Measurements from ENCODE around the gene EPHX1.

- no peak for TF ChIP-seq TAF1 (IDR thresholded peaks at IDR 0.05; ENCODE audit: borderline replicate concordance, insufficient read depth, low read length)
- no peak for TF ChIP-seq FOXP2 (optimal IDR thresholded peaks at IDR 0.05; ENCODE audit: borderline replicate concordance, extremely low read depth, extremely low read length, insufficient read depth)
- no peak for TF ChIP-seq REST (IDR thresholded peaks at IDR 0.05; ENCODE audit: insufficient read depth in 1 of 2, low read depth in 2 of 2, low read length in 2 of 2)
- no peak for TF ChIP-seq POLR2AphosphoS5 (IDR thresholded peaks at IDR 0.05; ENCODE audit: low read depth, low read length)
Measured at GRCh38 chr1:225814381-225814780, 4.5 kb downstream of the EPHX1 start.
